Measurements from ENCODE around the gene EVI5. TPM values are rescaled to one million over a fixed set of nuclear protein-coding genes. Genes with fewer than 3 reads are reported as not detected.
"Not testable (repeated sequence)": the region's sequence is repeated elsewhere in the genome, so short reads cannot be mapped to it uniquely, and the experiment has no call there.

EVI5 gene
- total RNA-seq, 1 donor from 2014 or later: 13.7 TPM

DNA sequence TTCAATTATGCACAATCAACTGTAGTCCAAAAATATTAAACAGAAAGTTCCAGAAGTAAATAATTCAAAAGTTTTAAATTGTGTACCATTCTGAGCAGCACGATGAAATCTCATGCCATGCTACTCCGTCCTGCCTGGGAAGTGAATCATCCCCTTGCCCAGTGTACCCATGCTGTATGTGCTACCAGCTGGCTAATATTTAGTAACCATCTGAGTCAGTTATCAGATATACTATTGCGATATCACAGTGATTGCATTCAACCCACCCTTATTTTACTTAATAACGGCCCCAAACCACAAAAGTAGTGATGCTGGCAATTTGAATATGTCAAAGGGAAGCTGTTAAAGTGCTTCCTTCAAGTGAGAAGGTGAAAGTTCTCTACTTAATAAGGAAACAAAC, 56.2 kb downstream of the EVI5 start:
- Mint-ChIP-seq H3K36me3 (peaks cover 30% of the 10 kb centered on the region), H3K4me1 (no peaks in the 10 kb centered on the region), H3K4me3 (no peak overlapping the region), H3K9me3 (peaks cover 9% of the 10 kb centered on the region), H3K27ac (no peak overlapping the region), H3K27me3 (ENCODE audit: insufficient read depth, low read depth) (peaks cover 2% of the 10 kb centered on the region)
- no peaks in the 10 kb centered on the region for H3K27me3 ChIP-seq
- H3K27ac ChIP-seq: no peak overlapping the region
- H3K36me3 ChIP-seq: no peaks in the 10 kb centered on the region
- H3K4me1 ChIP-seq: no peaks in the 10 kb centered on the region
- H3K4me2 ChIP-seq: no peak overlapping the region
- DNase-seq (ENCODE audit: low spot score): no peak
- no peaks in the 10 kb centered on the region for H3K79me2 ChIP-seq (ENCODE audit: low read depth)
- H3K4me3 ChIP-seq: no peak overlapping the region
- no peaks in the 10 kb centered on the region for H4K20me1 ChIP-seq (ENCODE audit: low read depth)
- no peaks in the 10 kb centered on the region for H3F3A ChIP-seq (ENCODE audit: low read depth)
- no peak for TF ChIP-seq CTCF (IDR thresholded peaks at IDR 0.05)
- no peak for TF ChIP-seq EZH2phosphoT487 (IDR thresholded peaks at IDR 0.05)
- no peak for TF ChIP-seq EZH2 (IDR thresholded peaks at IDR 0.05)
- H2AFZ ChIP-seq (replicated peaks): no peak overlapping the region
- H3K9me3 ChIP-seq (ENCODE audit: low read depth): no peaks in the 10 kb centered on the region
- no peak overlapping the region for H3K9ac ChIP-seq

DNA sequence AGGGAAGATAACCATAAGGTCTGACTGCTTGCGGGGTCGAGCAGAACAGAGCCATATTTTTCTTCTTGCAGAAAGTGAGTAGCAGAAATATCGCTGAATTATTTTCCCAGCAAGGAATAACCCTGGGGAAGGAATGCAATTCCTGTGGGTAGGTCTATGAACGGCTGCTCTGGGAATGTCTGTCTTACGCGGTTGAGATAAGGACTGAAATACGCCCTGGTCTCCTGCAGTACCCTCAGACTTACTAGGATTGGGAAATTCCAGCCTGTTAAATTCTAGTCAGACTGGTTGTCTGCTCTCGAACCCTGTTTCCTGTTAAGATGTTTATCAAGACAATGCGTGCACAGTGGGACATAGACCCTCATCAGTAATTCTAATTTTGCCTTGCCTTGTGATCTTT, 61.2 kb downstream of the EVI5 start:
- not testable (repeated sequence) for H3F3A ChIP-seq (ENCODE audit: low read depth); H3K4me3 Mint-ChIP-seq; H3K79me2 ChIP-seq (ENCODE audit: low read depth); H3K27ac Mint-ChIP-seq; H3K27me3 ChIP-seq; H2AFZ ChIP-seq (replicated peaks); H3K4me1 ChIP-seq; H3K4me3 ChIP-seq; H3K4me1 Mint-ChIP-seq; H3K9ac ChIP-seq; H4K20me1 ChIP-seq (ENCODE audit: low read depth); DNase-seq (ENCODE audit: low spot score); H3K36me3 ChIP-seq; H3K4me2 ChIP-seq; H3K27ac ChIP-seq; H3K9me3 ChIP-seq (ENCODE audit: low read depth); H3K27me3 Mint-ChIP-seq (ENCODE audit: insufficient read depth, low read depth)
- Mint-ChIP-seq H3K9me3 (peaks cover 33% of the 10 kb centered on the region), H3K36me3 (peaks cover 22% of the 10 kb centered on the region)

- H3K27ac Mint-ChIP-seq: no peak overlapping the region
- H3K9me3 ChIP-seq (ENCODE audit: low read depth): no peaks in the 10 kb centered on the region
- peaks cover 27% of the 10 kb centered on the region for H3K36me3 Mint-ChIP-seq
- H2AFZ ChIP-seq (replicated peaks): no peak overlapping the region
- no peaks in the 10 kb centered on the region for H3K36me3 ChIP-seq
- H3K27ac ChIP-seq: no peak overlapping the region
- no peak overlapping the region for H3K4me3 ChIP-seq
- TF ChIP-seq CTCF (IDR thresholded peaks at IDR 0.05): no peak
- no peak for TF ChIP-seq EZH2 (IDR thresholded peaks at IDR 0.05)
- no peak for TF ChIP-seq EZH2phosphoT487 (IDR thresholded peaks at IDR 0.05)
- H3K27me3 Mint-ChIP-seq (ENCODE audit: insufficient read depth, low read depth): peaks cover 8% of the 10 kb centered on the region
- H3F3A ChIP-seq (ENCODE audit: low read depth): no peaks in the 10 kb centered on the region
- H3K79me2 ChIP-seq (ENCODE audit: low read depth): peaks cover 6% of the 10 kb centered on the region
- peaks cover 48% of the 10 kb centered on the region for H3K9me3 Mint-ChIP-seq
- no peak overlapping the region for H3K9ac ChIP-seq
- no peak for DNase-seq (ENCODE audit: low spot score)
- no peaks in the 10 kb centered on the region for H3K4me1 Mint-ChIP-seq
- H3K27me3 ChIP-seq: no peaks in the 10 kb centered on the region
- H3K4me1 ChIP-seq: no peaks in the 10 kb centered on the region
- no peaks in the 10 kb centered on the region for H4K20me1 ChIP-seq (ENCODE audit: low read depth)
- no peak overlapping the region for H3K4me2 ChIP-seq
- H3K4me3 Mint-ChIP-seq: no peak overlapping the region
Measured at GRCh38 chr1:92721886-92722285, 63.0 kb downstream of the EVI5 start.

GRCh38 chr1:92721157-92721556, 63.8 kb downstream of the EVI5 start:
- not testable (repeated sequence) for H3K4me1 ChIP-seq; H3K27me3 ChIP-seq; H3K27ac ChIP-seq; H3K4me2 ChIP-seq; DNase-seq (ENCODE audit: low spot score); H3K27me3 Mint-ChIP-seq (ENCODE audit: insufficient read depth, low read depth); H3K9me3 ChIP-seq (ENCODE audit: low read depth); H3K9ac ChIP-seq; H3F3A ChIP-seq (ENCODE audit: low read depth); H4K20me1 ChIP-seq (ENCODE audit: low read depth); H3K79me2 ChIP-seq (ENCODE audit: low read depth); H3K4me3 Mint-ChIP-seq; H3K4me1 Mint-ChIP-seq; H2AFZ ChIP-seq (replicated peaks); H3K36me3 ChIP-seq; H3K4me3 ChIP-seq; H3K27ac Mint-ChIP-seq
- Mint-ChIP-seq H3K36me3 (peaks cover 28% of the 10 kb centered on the region), H3K9me3 (peaks cover 52% of the 10 kb centered on the region)

GRCh38 chr1:92715476-92715951, 69.4 kb downstream of the EVI5 start:
- not testable (repeated sequence) for H3K4me1 ChIP-seq; H3F3A ChIP-seq (ENCODE audit: low read depth); H3K27ac Mint-ChIP-seq; H3K4me2 ChIP-seq; H3K36me3 Mint-ChIP-seq; H3K4me3 ChIP-seq; H3K4me3 Mint-ChIP-seq; H3K79me2 ChIP-seq (ENCODE audit: low read depth); H3K9me3 ChIP-seq (ENCODE audit: low read depth); H4K20me1 ChIP-seq (ENCODE audit: low read depth); H3K27me3 ChIP-seq; H3K4me1 Mint-ChIP-seq; DNase-seq (ENCODE audit: low spot score); H2AFZ ChIP-seq (replicated peaks); H3K9ac ChIP-seq; H3K27me3 Mint-ChIP-seq (ENCODE audit: insufficient read depth, low read depth); H3K36me3 ChIP-seq; H3K27ac ChIP-seq
- peaks cover 39% of the 10 kb centered on the region for H3K9me3 Mint-ChIP-seq

Measured in neural progenitor cell (in vitro differentiated cells).